ENCODE results near the gene FHL3.

DNA sequence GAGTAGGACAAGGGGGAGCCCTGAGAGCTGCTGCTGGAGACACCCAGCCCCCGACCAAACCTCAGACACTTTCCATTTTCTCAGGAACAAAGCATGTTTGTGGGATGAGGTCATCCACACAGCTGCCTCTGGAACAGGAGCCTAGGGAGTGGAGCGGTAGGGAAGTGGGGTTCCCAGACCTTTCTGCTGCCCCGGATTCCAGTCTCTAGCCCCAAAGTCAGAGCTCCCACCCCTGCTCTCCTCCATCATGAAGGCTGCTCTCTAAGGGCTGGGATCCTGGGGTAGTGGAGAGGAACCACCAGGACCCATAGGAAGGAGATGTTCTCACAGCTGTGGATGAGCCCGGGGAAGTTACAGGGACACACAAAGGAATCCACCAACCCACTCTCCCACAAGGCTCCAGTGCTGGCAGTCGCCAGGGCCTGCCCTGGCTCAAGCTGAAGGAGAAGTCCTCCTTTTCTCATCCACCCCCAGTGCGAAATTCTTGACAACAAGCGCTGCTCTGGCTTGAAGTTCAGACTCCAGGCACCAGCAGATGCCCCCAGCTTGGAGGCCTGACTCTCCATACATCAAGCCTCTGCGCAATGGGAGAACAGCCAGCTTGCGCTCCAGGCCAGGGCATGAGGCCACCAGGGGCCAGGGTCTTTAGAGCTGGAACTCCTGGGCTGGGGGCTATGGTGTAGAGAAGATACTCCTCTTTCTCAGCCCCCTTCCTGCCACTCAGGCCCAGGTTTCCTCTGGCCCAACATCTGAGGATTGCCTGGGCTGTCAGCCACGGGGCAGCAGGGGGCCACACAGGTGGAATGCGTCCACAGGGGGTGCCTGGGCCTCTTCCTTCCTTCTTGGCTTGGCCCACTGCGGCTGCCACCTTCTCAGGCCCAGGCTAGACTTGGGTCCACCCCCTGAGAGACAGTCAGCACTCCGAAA is 4.5 kb downstream of the FHL3 start:
- TF ChIP-seq, protein P1, sequence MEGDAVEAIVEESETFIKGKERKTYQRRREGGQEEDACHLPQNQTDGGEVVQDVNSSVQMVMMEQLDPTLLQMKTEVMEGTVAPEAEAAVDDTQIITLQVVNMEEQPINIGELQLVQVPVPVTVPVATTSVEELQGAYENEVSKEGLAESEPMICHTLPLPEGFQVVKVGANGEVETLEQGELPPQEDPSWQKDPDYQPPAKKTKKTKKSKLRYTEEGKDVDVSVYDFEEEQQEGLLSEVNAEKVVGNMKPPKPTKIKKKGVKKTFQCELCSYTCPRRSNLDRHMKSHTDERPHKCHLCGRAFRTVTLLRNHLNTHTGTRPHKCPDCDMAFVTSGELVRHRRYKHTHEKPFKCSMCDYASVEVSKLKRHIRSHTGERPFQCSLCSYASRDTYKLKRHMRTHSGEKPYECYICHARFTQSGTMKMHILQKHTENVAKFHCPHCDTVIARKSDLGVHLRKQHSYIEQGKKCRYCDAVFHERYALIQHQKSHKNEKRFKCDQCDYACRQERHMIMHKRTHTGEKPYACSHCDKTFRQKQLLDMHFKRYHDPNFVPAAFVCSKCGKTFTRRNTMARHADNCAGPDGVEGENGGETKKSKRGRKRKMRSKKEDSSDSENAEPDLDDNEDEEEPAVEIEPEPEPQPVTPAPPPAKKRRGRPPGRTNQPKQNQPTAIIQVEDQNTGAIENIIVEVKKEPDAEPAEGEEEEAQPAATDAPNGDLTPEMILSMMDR (IDR thresholded peaks at IDR 0.05) = no peak
- TF ChIP-seq POLR2A (IDR thresholded peaks at IDR 0.05) = no peak
- no peak for TF ChIP-seq EP300 (IDR thresholded peaks at IDR 0.05)
- TF ChIP-seq POLR2AphosphoS5 (IDR thresholded peaks at IDR 0.05) = no peak

Data from suprapubic skin (tissue), 4 donors.